H1 (cell line): Measurements from ENCODE around the gene ENTPD1. TPM values are rescaled to one million over a fixed set of nuclear protein-coding genes. Genes with fewer than 3 reads are reported as not detected.

Experiments used
- CTCF ChIA-PET: fragments of 300-600 bp; sonication (Branson Sonifier 250); formaldehyde crosslinking; loops from one replicate; lab custom pipeline; 2021; ENCODE audit not compliant: partially characterized antibody; lab: Charles Lee
- POLR2A ChIA-PET: fragments of 300-600 bp; sonication (Branson Sonifier 250); formaldehyde crosslinking; loops from one replicate; lab custom pipeline; 2021; ENCODE audit warnings: inconsistent platforms; ENCODE audit not compliant: partially characterized antibody; lab: Charles Lee
- DNase-seq, 2 experiments: peaks; one replicate each; pipeline versions ENCODE4 v3.0.0 to v3.0.0-alpha.2; 2010 to 2022; ENCODE audit warnings: low spot score in 2 of 2, low read depth in 1 of 2, mixed read lengths in 1 of 2
- FAIRE-seq: peaks from 2 replicates; lab custom pipeline; 2011; peaks lifted over from hg19 to GRCh38; lab: Jason Lieb, UNC
- H2AFZ ChIP-seq: 2 replicates; pipeline ENCODE4 v1.8.1; 2012; ENCODE audit warnings: low read length, inconsistent platforms
- H2AK5ac ChIP-seq: 2 replicates; pipeline ENCODE4 v1.6.1; 2013; ENCODE audit warnings: low read depth, low read length
- H2BK120ac ChIP-seq: replicated peaks from 2 replicates; pipeline ENCODE3; 2013; ENCODE audit warnings: low read depth, low read length, inconsistent platforms
- H2BK12ac ChIP-seq: 2 replicates; pipeline ENCODE4 v1.6.1; 2013; ENCODE audit warnings: low read depth, low read length
- H2BK15ac ChIP-seq: 2 replicates; pipeline ENCODE4 v1.6.1; 2013; ENCODE audit warnings: low read length
- H2BK20ac ChIP-seq: 2 replicates; pipeline ENCODE4 v1.6.1; 2013; ENCODE audit warnings: low read length
- H2BK5ac ChIP-seq: 2 replicates; pipeline ENCODE4 v1.6.1; 2013; ENCODE audit warnings: low read depth, low read length
- H3K14ac ChIP-seq: 2 replicates; pipeline ENCODE4 v1.6.1; 2013; ENCODE audit warnings: inconsistent platforms; ENCODE audit not compliant: insufficient read length
- H3K18ac ChIP-seq: 2 replicates; pipeline ENCODE4 v1.6.1; 2013; ENCODE audit warnings: low read length; ENCODE audit errors: extremely low read depth
- H3K23ac ChIP-seq: 2 replicates; pipeline ENCODE4 v1.6.1; 2013; ENCODE audit warnings: inconsistent platforms; ENCODE audit not compliant: insufficient read length
- H3K23me2 ChIP-seq: 2 replicates; pipeline ENCODE4 v1.6.1; 2013; ENCODE audit warnings: low read depth, low read length
- H3K27ac ChIP-seq: 2 replicates; pipeline ENCODE4 v1.6.1; 2011; ENCODE audit warnings: low read depth, low read length, inconsistent platforms
- H3K27me3 ChIP-seq, 4 experiments: replicated peaks in 1 of 4; 1 replicate in 1 of 4; 2 replicates in 3 of 4; pipeline versions ENCODE4 v1.6.1 to v1.8.1; 2011 to 2013; ENCODE audit warnings: low read length in 3 of 4, mild to moderate bottlenecking in 3 of 4, inconsistent platforms in 2 of 4, mixed read lengths in 2 of 4, moderate library complexity in 1 of 4; ENCODE audit not compliant: control insufficient read depth in 3 of 4, insufficient read depth in 3 of 4; ENCODE audit errors: extremely low read depth in 1 of 4
- H3K36me3 ChIP-seq, 4 experiments: 2 replicates each; pipeline versions ENCODE4 v1.6.1 to v1.8.1; 2011 to 2013; ENCODE audit warnings: mild to moderate bottlenecking in 4 of 4, low read length in 3 of 4, moderate library complexity in 2 of 4, control low read depth in 1 of 4, inconsistent platforms in 1 of 4; ENCODE audit not compliant: insufficient read depth in 4 of 4, control insufficient read depth in 2 of 4
- H3K4ac ChIP-seq: replicated peaks from 2 replicates; pipeline ENCODE3; 2013; ENCODE audit warnings: low read length, low read depth, mixed read lengths, inconsistent platforms; ENCODE audit not compliant: insufficient read length
- H3K4me1 ChIP-seq, 4 experiments: replicated peaks in 1 of 4; 1 replicate in 1 of 4; 2 replicates in 3 of 4; pipeline versions ENCODE4 v1.6.1 to v1.8.1; 2011 to 2013; ENCODE audit warnings: low read length in 3 of 4, inconsistent platforms in 2 of 4, mixed read lengths in 1 of 4; ENCODE audit not compliant: insufficient read depth in 4 of 4, control insufficient read depth in 3 of 4
- H3K4me2 ChIP-seq, 2 experiments: 2 replicates each; pipeline versions ENCODE4 v1.6.1 to v1.8.1; 2011 to 2013; ENCODE audit warnings: low read depth in 2 of 2, low read length in 2 of 2, control low read depth in 1 of 2, inconsistent platforms in 1 of 2, mild to moderate bottlenecking in 1 of 2; ENCODE audit not compliant: insufficient read depth in 1 of 2
- H3K4me3 ChIP-seq, 4 experiments: fragments of 200-600, 300-600 bp in 1 of 4; sonication (generic), shearing (Covaris generic), sonication (Bioruptor Twin) in 1 of 4; 2 replicates each; pipeline versions ENCODE4 v1.5.1 to v1.8.1; 2011 to 2016; ENCODE audit warnings: low read length in 4 of 4, low read depth in 3 of 4, control low read depth in 2 of 4, inconsistent platforms in 2 of 4, mild to moderate bottlenecking in 2 of 4, mixed read lengths in 1 of 4, moderate library complexity in 1 of 4; ENCODE audit not compliant: insufficient read depth in 2 of 4; ENCODE audit errors: extremely low read depth in 1 of 4
- H3K56ac ChIP-seq: replicated peaks from 2 replicates; pipeline ENCODE3; 2013; ENCODE audit warnings: low read depth, mild to moderate bottlenecking, mixed read lengths, low read length, inconsistent platforms; ENCODE audit not compliant: insufficient read length
- H3K79me1 ChIP-seq: 2 replicates; pipeline ENCODE4 v1.6.1; 2013; ENCODE audit warnings: low read depth, low read length, control low read depth
- H3K79me2 ChIP-seq, 2 experiments: 2 replicates each; pipeline versions ENCODE4 v1.6.1 to v1.8.1; 2012 to 2013; ENCODE audit warnings: low read length in 2 of 2, mild to moderate bottlenecking in 2 of 2, inconsistent platforms in 1 of 2; ENCODE audit not compliant: insufficient read depth in 2 of 2, control insufficient read depth in 1 of 2
- H3K9ac ChIP-seq, 4 experiments: replicated peaks in 1 of 4; 1 replicate in 1 of 4; 2 replicates in 3 of 4; pipeline versions ENCODE4 v1.6.1 to v1.8.1; 2011 to 2013; ENCODE audit warnings: low read depth in 3 of 4, low read length in 3 of 4, control low read depth in 2 of 4, mild to moderate bottlenecking in 2 of 4, moderate library complexity in 2 of 4, inconsistent platforms in 1 of 4; ENCODE audit errors: extremely low read depth in 1 of 4
- H3K9me3 ChIP-seq, 2 experiments: 2 replicates each; pipeline versions ENCODE4 v1.6.1 to v1.8.1; 2012 to 2013; ENCODE audit warnings: mild to moderate bottlenecking in 2 of 2, moderate library complexity in 2 of 2, control low read depth in 1 of 2, inconsistent platforms in 1 of 2, low read depth in 1 of 2, low read length in 1 of 2, mixed read lengths in 1 of 2; ENCODE audit not compliant: insufficient read depth in 2 of 2
- H4K20me1 ChIP-seq, 2 experiments: replicated peaks in 1 of 2; 2 replicates each; pipeline versions ENCODE3 to v1.8.1; 2011 to 2013; ENCODE audit warnings: inconsistent platforms in 2 of 2, low read length in 2 of 2, mild to moderate bottlenecking in 1 of 2; ENCODE audit not compliant: insufficient read depth in 2 of 2, control insufficient read depth in 1 of 2
- H4K5ac ChIP-seq: 2 replicates; pipeline ENCODE4 v1.6.1; 2013; ENCODE audit warnings: low read length, low read depth, mixed read lengths, inconsistent platforms; ENCODE audit not compliant: insufficient read length
- H4K8ac ChIP-seq: 2 replicates; pipeline ENCODE4 v1.8.0; 2013; ENCODE audit warnings: mild to moderate bottlenecking, moderate library complexity, low read length, inconsistent platforms; ENCODE audit not compliant: insufficient read depth; ENCODE audit errors: extremely low read depth
- H4K91ac ChIP-seq: replicated peaks from 2 replicates; pipeline ENCODE3; 2013; ENCODE audit warnings: low read length, mixed read lengths, inconsistent platforms; ENCODE audit not compliant: insufficient read length
- CEBPB ChIP-seq: IDR thresholded peaks from 2 replicates; pipeline ENCODE4 v1.6.1; 2012; ENCODE audit warnings: low read depth, low read length
- EZH2 ChIP-seq: fragments of 200-600 bp; sonication (generic); IDR thresholded peaks from 2 replicates; pipeline ENCODE4 v1.7.1; 2012; ENCODE audit warnings: low read depth, mild to moderate bottlenecking, moderate library complexity, low read length, inconsistent platforms; ENCODE audit not compliant: severe bottlenecking
- JUND ChIP-seq: IDR thresholded peaks from 2 replicates; pipeline ENCODE4 v1.6.1; 2011; ENCODE audit warnings: mild to moderate bottlenecking, improper control_type of control experiment, low read length
- MAFK ChIP-seq: IDR thresholded peaks from 2 replicates; pipeline ENCODE4 v1.6.1; 2012; ENCODE audit warnings: low read depth, mild to moderate bottlenecking, improper control_type of control experiment, low read length
- NANOG ChIP-seq: IDR thresholded peaks from 2 replicates; pipeline ENCODE4 v1.6.1; 2011; ENCODE audit warnings: low read length, low read depth, mild to moderate bottlenecking, inconsistent platforms; ENCODE audit not compliant: insufficient read depth, poor library complexity, severe bottlenecking
- POLR2AphosphoS5 ChIP-seq: IDR thresholded peaks from 2 replicates; pipeline ENCODE4 v1.6.1; 2011; ENCODE audit warnings: low read depth, low read length
- RAD21 ChIP-seq, 2 experiments: IDR thresholded peaks in 1 of 2; conservative IDR thresholded peaks in 1 of 2; 2 replicates each; pipeline ENCODE4 v1.6.1; 2011; ENCODE audit warnings: low read depth in 2 of 2, low read length in 2 of 2, improper control_type of control experiment in 1 of 2, inconsistent platforms in 1 of 2, mild to moderate bottlenecking in 1 of 2, moderate library complexity in 1 of 2
- RBBP5 ChIP-seq: IDR thresholded peaks from 2 replicates; pipeline ENCODE4 v1.7.1; 2012; ENCODE audit warnings: low read depth, mild to moderate bottlenecking, inconsistent platforms, low read length, moderate library complexity, borderline replicate concordance
- SP2 ChIP-seq: IDR thresholded peaks from 2 replicates; pipeline ENCODE4 v1.6.1; 2012; ENCODE audit warnings: mild to moderate bottlenecking, low read length, inconsistent platforms
- TEAD4 ChIP-seq: IDR thresholded peaks from 2 replicates; pipeline ENCODE4 v1.6.1; 2012; ENCODE audit warnings: low read depth, low read length, inconsistent platforms, mixed read lengths
- WGBS, 2 experiments: shearing (Covaris generic) in 1 of 2; methylation state at CpG; one replicate each; pipeline versions ENCODE4 v1.1.6 to v1.1.7; 2013 to 2015; ENCODE audit warnings: low lambda C conversion rate in 2 of 2, mixed read lengths in 2 of 2, inconsistent platforms in 1 of 2, low coverage in 1 of 2, missing lambda C conversion rate in 1 of 2; ENCODE audit not compliant: insufficient replicate concordance in 2 of 2, insufficient coverage in 1 of 2, insufficient read length in 1 of 2; ENCODE audit errors: extremely low coverage in 1 of 2, missing lambda C conversion rate in 1 of 2; 5-methylcytosine and 5-hydroxymethylcytosine counted together
- polyA plus RNA-seq, 7 experiments: library from polyadenylated mRNA; depleted of rRNA in 3 of 7; stranded (reverse) in 5 of 7; unstranded in 2 of 7; fragments of >200 nt in 5 of 7; fragments of 200-250 nt in 2 of 7; gene quantifications; 1 replicate in 5 of 7; 2 replicates in 1 of 7; 4 replicates in 1 of 7; pipeline versions ENCODE4 v1.2.1 to v1.2.3, GENCODE V29; 2011 to 2013; ENCODE audit warnings: missing spikeins in 2 of 7, mixed read lengths in 2 of 7
- total RNA-seq: library from RNA; stranded (reverse); fragmentation: NEBNext Ultra II Directional; extraction: Animal tissue kit (Norgen Biotek cat#: 25700); gene quantifications from 2 replicates; pipeline ENCODE4 v1.2.1, GENCODE V29; 2021
- TF ChIP-seq, protein P1 (sequence below): IDR thresholded peaks from 2 replicates; pipeline ENCODE4 v1.6.1; 2012; ENCODE audit warnings: low read length, inconsistent platforms
- TF ChIP-seq, protein P2 (sequence below): IDR thresholded peaks from 2 replicates; pipeline ENCODE4 v1.6.1; 2011; ENCODE audit warnings: low read depth, mild to moderate bottlenecking, low read length; ENCODE audit not compliant: insufficient read depth

The ENTPD1 gene
- total and polyA plus RNA-seq, 2 of the 8 experiments (the other 6 are each of a cell fraction or from before 2014, with no cell fraction given) = 2.2 to 2.5 TPM

DNA sequence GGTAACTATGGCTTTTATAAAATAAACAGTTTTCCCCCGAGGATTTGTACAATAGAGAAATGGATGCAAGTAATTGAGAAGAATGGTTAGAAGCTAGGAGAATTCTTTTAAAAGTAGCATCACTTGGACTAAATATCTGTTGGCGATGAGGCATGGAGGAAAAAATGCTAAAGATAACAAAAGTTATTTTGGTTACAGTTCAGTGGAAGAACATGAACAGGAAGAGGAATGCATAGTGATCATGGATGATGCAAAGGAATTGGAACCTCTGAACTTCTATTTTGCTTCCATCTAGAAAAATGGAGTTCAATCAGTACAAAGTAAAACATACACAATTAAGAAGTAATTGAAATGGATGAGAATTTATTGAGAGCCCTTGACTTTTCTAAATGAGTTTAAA is 32.9 kb downstream of the ENTPD1 start:
- no peak for FAIRE-seq
- no peak overlapping the region for H2BK12ac ChIP-seq
- H3K18ac ChIP-seq = no peak overlapping the region
- no peak overlapping the region for H2BK20ac ChIP-seq
- no peak overlapping the region for H3K14ac ChIP-seq
- no peak overlapping the region for H3K4ac ChIP-seq
- no peaks in the 10 kb centered on the region for H3K27me3 ChIP-seq
- H3K36me3 ChIP-seq = no peaks in the 10 kb centered on the region
- no peak overlapping the region for H2BK15ac ChIP-seq
- H3K4me1 ChIP-seq = peaks cover 0 to 4% (median 0%) of the 10 kb centered on the region in 4 experiments; a peak in 1 of 7 replicates
- no peak overlapping the region for H2AFZ ChIP-seq
- POLR2A ChIA-PET = no interaction called here
- H3K9ac ChIP-seq = no peak overlapping the region
- H4K91ac ChIP-seq = no peak overlapping the region
- H3K79me2 ChIP-seq = no peaks in the 10 kb centered on the region
- H3K27ac ChIP-seq = no peak overlapping the region
- H2AK5ac ChIP-seq = no peak overlapping the region
- H3K23ac ChIP-seq = no peak overlapping the region
- CTCF ChIA-PET = interaction anchor here (0.8 kb wide), 1 partner anchor 53 kb away, joined by 3 read pairs; no protein-coding TSS in a partner anchor
- H2BK5ac ChIP-seq = no peak overlapping the region
- no peaks in the 10 kb centered on the region for H3K23me2 ChIP-seq
- no peaks in the 10 kb centered on the region for H4K20me1 ChIP-seq
- no peak overlapping the region for H3K4me2 ChIP-seq
- H3K56ac ChIP-seq = no peak overlapping the region
- no peak for DNase-seq
- H4K5ac ChIP-seq = no peak overlapping the region
- H4K8ac ChIP-seq = no peak overlapping the region
- no peaks in the 10 kb centered on the region for H3K79me1 ChIP-seq
- 85% methylated on average over 2 of the region's 2 CpGs; no CpG with 5 or more reads in 1 of the 2 experiments for WGBS, 2 experiments
- H3K9me3 ChIP-seq = no peaks in the 10 kb centered on the region
- no peak overlapping the region for H2BK120ac ChIP-seq
- H3K4me3 ChIP-seq = no peak overlapping the region
- TF ChIP-seq CEBPB = no peak
- no peak for TF ChIP-seq TEAD4
- TF ChIP-seq, protein P1, sequence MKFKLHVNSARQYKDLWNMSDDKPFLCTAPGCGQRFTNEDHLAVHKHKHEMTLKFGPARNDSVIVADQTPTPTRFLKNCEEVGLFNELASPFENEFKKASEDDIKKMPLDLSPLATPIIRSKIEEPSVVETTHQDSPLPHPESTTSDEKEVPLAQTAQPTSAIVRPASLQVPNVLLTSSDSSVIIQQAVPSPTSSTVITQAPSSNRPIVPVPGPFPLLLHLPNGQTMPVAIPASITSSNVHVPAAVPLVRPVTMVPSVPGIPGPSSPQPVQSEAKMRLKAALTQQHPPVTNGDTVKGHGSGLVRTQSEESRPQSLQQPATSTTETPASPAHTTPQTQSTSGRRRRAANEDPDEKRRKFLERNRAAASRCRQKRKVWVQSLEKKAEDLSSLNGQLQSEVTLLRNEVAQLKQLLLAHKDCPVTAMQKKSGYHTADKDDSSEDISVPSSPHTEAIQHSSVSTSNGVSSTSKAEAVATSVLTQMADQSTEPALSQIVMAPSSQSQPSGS = no peak
- TF ChIP-seq SP2 = no peak
- TF ChIP-seq RAD21 (IDR thresholded peaks at IDR 0.05 in 1 of 2, conservative IDR thresholded peaks at IDR 0.05 in 1 of 2; ENCODE audit: low read depth in 2 of 2, low read length in 2 of 2) = no peak
- no peak for TF ChIP-seq JUND
- no peak for TF ChIP-seq EZH2
- TF ChIP-seq NANOG = no peak
- TF ChIP-seq, protein P2, sequence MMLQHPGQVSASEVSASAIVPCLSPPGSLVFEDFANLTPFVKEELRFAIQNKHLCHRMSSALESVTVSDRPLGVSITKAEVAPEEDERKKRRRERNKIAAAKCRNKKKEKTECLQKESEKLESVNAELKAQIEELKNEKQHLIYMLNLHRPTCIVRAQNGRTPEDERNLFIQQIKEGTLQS = no peak
- TF ChIP-seq RBBP5 = no peak
- no peak for TF ChIP-seq POLR2AphosphoS5
- TF ChIP-seq MAFK = no peak
